GM12891 (cell line): ENCODE measurements around the gene SRSF9.

Experiments
- POLR2A ChIP-seq: IDR thresholded peaks from 2 replicates; pipeline ENCODE4 v1.6.1; 2011; ENCODE audit warnings: low read depth, low read length, control low read depth
- POLR2AphosphoS5 ChIP-seq: IDR thresholded peaks from 2 replicates; pipeline ENCODE4 v1.6.1; 2011; ENCODE audit warnings: low read depth, low read length, control low read depth
- POU2F2 ChIP-seq: IDR thresholded peaks from 2 replicates; pipeline ENCODE4 v1.6.1; 2011; ENCODE audit warnings: low read depth, mild to moderate bottlenecking, control low read depth, low read length, moderate library complexity
- SPI1 ChIP-seq: IDR thresholded peaks from 2 replicates; pipeline ENCODE4 v1.6.1; 2011; ENCODE audit warnings: low read depth, low read length, control low read depth
- TAF1 ChIP-seq: IDR thresholded peaks from 2 replicates; pipeline ENCODE4 v1.6.1; 2011; ENCODE audit warnings: low read depth, low read length, control low read depth

- no peak for TF ChIP-seq POLR2A
- TF ChIP-seq POLR2AphosphoS5, result no peak
- TF ChIP-seq TAF1, result no peak
- no peak for TF ChIP-seq POU2F2
- no peak for TF ChIP-seq SPI1
Observed at GRCh38 chr12:120490325-120490724, 20.8 kb upstream of the SRSF9 start.
